Measurements from ENCODE around the gene FGF12.

- TF ChIP-seq CTCF (IDR thresholded peaks at IDR 0.05; ENCODE audit: insufficient read depth, low read length, poor library complexity, severe bottlenecking), result no peak
- no peak for TF ChIP-seq EZH2phosphoT487 (conservative IDR thresholded peaks at IDR 0.05; ENCODE audit: low read length)
Measured at GRCh38 chr3:192331749-192332385, 395.5 kb downstream of the FGF12 start.

Data from SU-DHL-6 (cell line).